SK-N-SH treated with all-trans-retinoic acid at 6 μM for 48 hours (cell line): Measurements from ENCODE around the gene GJC2.
"Not testable (repeated sequence)": the region's sequence is repeated elsewhere in the genome, so short reads cannot be mapped to it uniquely, and the experiment has no call there.

ENCODE experiments used
- ARNTL ChIP-seq: fragments of 450-650 bp; formaldehyde crosslinking; IDR thresholded peaks from 2 replicates; pipeline ENCODE4 v1.5.0; 2020; ENCODE audit warnings: low read depth, mild to moderate bottlenecking, moderate library complexity, borderline replicate concordance
- BACH2 ChIP-seq: fragments of 250-450 bp; sonication (Bioruptor Pico); IDR thresholded peaks from 2 replicates; pipeline ENCODE4 v1.9.0; 2021; ENCODE audit warnings: mild to moderate bottlenecking, borderline replicate concordance
- OSR1 ChIP-seq: fragments of 250-450 bp; sonication (Bioruptor Pico); IDR thresholded peaks from 2 replicates; pipeline ENCODE4 v1.8.0; 2022; ENCODE audit warnings: moderate library complexity, mild to moderate bottlenecking, inconsistent platforms
- PATZ1 ChIP-seq: fragments of 250-450 bp; sonication (Bioruptor Pico); IDR thresholded peaks from 2 replicates; pipeline ENCODE4 v1.8.0; 2020; ENCODE audit warnings: mild to moderate bottlenecking, moderate library complexity, borderline replicate concordance
- RARB ChIP-seq: fragments of 250-450 bp; sonication (Bioruptor Pico); IDR thresholded peaks from 2 replicates; pipeline ENCODE4 v1.8.0; 2021; ENCODE audit warnings: mild to moderate bottlenecking, moderate library complexity
- SNAI2 ChIP-seq: fragments of 250-450 bp; sonication (Bioruptor Pico); IDR thresholded peaks from 2 replicates; pipeline ENCODE4 v1.5.0; 2020; ENCODE audit warnings: mild to moderate bottlenecking, moderate library complexity
- TOX ChIP-seq: fragments of 250-450 bp; sonication (Bioruptor Pico); IDR thresholded peaks from 2 replicates; pipeline ENCODE4 v1.8.0; 2021; ENCODE audit warnings: mild to moderate bottlenecking, moderate library complexity, borderline replicate concordance
- ZFP3 ChIP-seq: fragments of 250-450 bp; sonication (Bioruptor Pico); IDR thresholded peaks from 2 replicates; pipeline ENCODE4 v1.5.0; 2020; ENCODE audit warnings: mild to moderate bottlenecking, moderate library complexity
- ZFP30 ChIP-seq: fragments of 450-650 bp; formaldehyde crosslinking; IDR thresholded peaks from 2 replicates; pipeline ENCODE4 v1.5.0; 2022; ENCODE audit warnings: mild to moderate bottlenecking, moderate library complexity
- ZNF565 ChIP-seq: fragments of 450-650 bp; formaldehyde crosslinking; conservative IDR thresholded peaks from 2 replicates; pipeline ENCODE4 v1.5.0; 2020; ENCODE audit warnings: low read depth, mild to moderate bottlenecking, moderate library complexity
- ZNF70 ChIP-seq: fragments of 450-650 bp; formaldehyde crosslinking; IDR thresholded peaks from 2 replicates; pipeline ENCODE4 v1.5.0; 2020; ENCODE audit warnings: mild to moderate bottlenecking, moderate library complexity
- ZNF8 ChIP-seq: fragments of 450-650 bp; formaldehyde crosslinking; IDR thresholded peaks from 2 replicates; pipeline ENCODE4 v1.5.0; 2020; ENCODE audit warnings: mild to moderate bottlenecking, moderate library complexity
- TF ChIP-seq, protein P1 (sequence below): fragments of 250-450 bp; sonication (Bioruptor Pico); IDR thresholded peaks from 2 replicates; pipeline ENCODE4 v1.8.0; 2021; ENCODE audit warnings: low read depth, mild to moderate bottlenecking, moderate library complexity, borderline replicate concordance
- TF ChIP-seq, protein P2 (sequence below): fragments of 250-450 bp; sonication (Bioruptor Pico); IDR thresholded peaks from 2 replicates; pipeline ENCODE4 v1.5.1; 2020; ENCODE audit warnings: low read depth, mild to moderate bottlenecking, moderate library complexity

GRCh38 chr1:228111315-228111714, 38.4 kb upstream of the GJC2 start:
- not testable (repeated sequence) for TF ChIP-seq ARNTL, PATZ1, ZNF565, RARB, ZNF8, ZNF70, ZFP3, ZFP30, SNAI2, BACH2, TOX, OSR1 (CRISPR knock-in tag)
- TF ChIP-seq, protein P1, sequence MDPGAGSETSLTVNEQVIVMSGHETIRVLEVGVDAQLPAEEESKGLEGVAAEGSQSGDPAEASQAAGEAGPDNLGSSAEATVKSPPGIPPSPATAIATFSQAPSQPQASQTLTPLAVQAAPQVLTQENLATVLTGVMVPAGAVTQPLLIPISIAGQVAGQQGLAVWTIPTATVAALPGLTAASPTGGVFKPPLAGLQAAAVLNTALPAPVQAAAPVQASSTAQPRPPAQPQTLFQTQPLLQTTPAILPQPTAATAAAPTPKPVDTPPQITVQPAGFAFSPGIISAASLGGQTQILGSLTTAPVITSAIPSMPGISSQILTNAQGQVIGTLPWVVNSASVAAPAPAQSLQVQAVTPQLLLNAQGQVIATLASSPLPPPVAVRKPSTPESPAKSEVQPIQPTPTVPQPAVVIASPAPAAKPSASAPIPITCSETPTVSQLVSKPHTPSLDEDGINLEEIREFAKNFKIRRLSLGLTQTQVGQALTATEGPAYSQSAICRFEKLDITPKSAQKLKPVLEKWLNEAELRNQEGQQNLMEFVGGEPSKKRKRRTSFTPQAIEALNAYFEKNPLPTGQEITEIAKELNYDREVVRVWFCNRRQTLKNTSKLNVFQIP (CRISPR knock-in tag): not testable (repeated sequence)
- TF ChIP-seq, protein P2, sequence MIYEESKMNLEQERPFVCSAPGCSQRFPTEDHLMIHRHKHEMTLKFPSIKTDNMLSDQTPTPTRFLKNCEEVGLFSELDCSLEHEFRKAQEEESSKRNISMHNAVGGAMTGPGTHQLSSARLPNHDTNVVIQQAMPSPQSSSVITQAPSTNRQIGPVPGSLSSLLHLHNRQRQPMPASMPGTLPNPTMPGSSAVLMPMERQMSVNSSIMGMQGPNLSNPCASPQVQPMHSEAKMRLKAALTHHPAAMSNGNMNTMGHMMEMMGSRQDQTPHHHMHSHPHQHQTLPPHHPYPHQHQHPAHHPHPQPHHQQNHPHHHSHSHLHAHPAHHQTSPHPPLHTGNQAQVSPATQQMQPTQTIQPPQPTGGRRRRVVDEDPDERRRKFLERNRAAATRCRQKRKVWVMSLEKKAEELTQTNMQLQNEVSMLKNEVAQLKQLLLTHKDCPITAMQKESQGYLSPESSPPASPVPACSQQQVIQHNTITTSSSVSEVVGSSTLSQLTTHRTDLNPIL: not testable (repeated sequence)
